ENCODE data around the gene CAPZA1.

Gene CAPZA1

GRCh38 chr1:112701227-112702066, 81.8 kb downstream of the CAPZA1 start:
- Histone ChIP-seq H2AFZ (ENCODE audit: low read depth, low read length) (no peak overlapping the region), H4K20me1 (ENCODE audit: insufficient read depth, low read length) (no peaks in the 10 kb centered on the region), H3K9me3 (ENCODE audit: insufficient read depth, low read length) (no peaks in the 10 kb centered on the region), H3K27ac (ENCODE audit: low read length) (no peak overlapping the region), H3K79me2 (ENCODE audit: low read length) (no peaks in the 10 kb centered on the region), H3K4me3 (ENCODE audit: low read length) (no peak overlapping the region), H3K9ac (ENCODE audit: low read length) (no peak overlapping the region), H3K4me2 (ENCODE audit: low read length) (no peak overlapping the region), H3K4me1 (ENCODE audit: low read length) (peaks cover 19% of the 10 kb centered on the region), H3K27me3 (ENCODE audit: low read depth, low read length) (no peaks in the 10 kb centered on the region), H3K36me3 (replicated peaks; ENCODE audit: low read depth, low read length) (no peaks in the 10 kb centered on the region)
- TF ChIP-seq CTCF (IDR thresholded peaks at IDR 0.05; ENCODE audit: low read depth, low read length) (no peak), EZH2phosphoT487 (IDR thresholded peaks at IDR 0.05; ENCODE audit: low read depth) (no peak)

- Histone ChIP-seq H3K9me3 (ENCODE audit: insufficient read depth, low read length) (no peaks in the 10 kb centered on the region), H4K20me1 (ENCODE audit: insufficient read depth, low read length) (no peaks in the 10 kb centered on the region), H3K9ac (ENCODE audit: low read length) (no peak overlapping the region), H3K4me3 (ENCODE audit: low read length) (no peak overlapping the region), H3K36me3 (replicated peaks; ENCODE audit: low read depth, low read length) (no peaks in the 10 kb centered on the region), H3K79me2 (ENCODE audit: low read length) (no peaks in the 10 kb centered on the region), H3K27ac (ENCODE audit: low read length) (no peak overlapping the region), H3K27me3 (ENCODE audit: low read depth, low read length) (no peaks in the 10 kb centered on the region), H2AFZ (ENCODE audit: low read depth, low read length) (no peak overlapping the region), H3K4me1 (ENCODE audit: low read length) (peaks cover 21% of the 10 kb centered on the region), H3K4me2 (ENCODE audit: low read length) (no peak overlapping the region)
- TF ChIP-seq EZH2phosphoT487 (IDR thresholded peaks at IDR 0.05; ENCODE audit: low read depth) (no peak), CTCF (IDR thresholded peaks at IDR 0.05; ENCODE audit: low read depth, low read length) (no peak)
Observed at GRCh38 chr1:112702067-112702395, 82.4 kb downstream of the CAPZA1 start.

- Histone ChIP-seq H2AFZ (ENCODE audit: low read depth, low read length) (no peak overlapping the region), H3K4me3 (ENCODE audit: low read length) (no peak overlapping the region), H3K4me1 (ENCODE audit: low read length) (peaks cover 21% of the 10 kb centered on the region), H4K20me1 (ENCODE audit: insufficient read depth, low read length) (no peaks in the 10 kb centered on the region), H3K79me2 (ENCODE audit: low read length) (no peaks in the 10 kb centered on the region), H3K36me3 (replicated peaks; ENCODE audit: low read depth, low read length) (no peaks in the 10 kb centered on the region), H3K4me2 (ENCODE audit: low read length) (no peak overlapping the region), H3K27me3 (ENCODE audit: low read depth, low read length) (no peaks in the 10 kb centered on the region), H3K9me3 (ENCODE audit: insufficient read depth, low read length) (no peaks in the 10 kb centered on the region), H3K27ac (ENCODE audit: low read length) (no peak overlapping the region), H3K9ac (ENCODE audit: low read length) (no peak overlapping the region)
- no peak for TF ChIP-seq EZH2phosphoT487 (IDR thresholded peaks at IDR 0.05; ENCODE audit: low read depth)
- no peak for TF ChIP-seq CTCF (IDR thresholded peaks at IDR 0.05; ENCODE audit: low read depth, low read length)
Observed at GRCh38 chr1:112702420-112703261, 83.0 kb downstream of the CAPZA1 start.

- Histone ChIP-seq H3K27ac (ENCODE audit: low read length) (no peak overlapping the region), H3K4me2 (ENCODE audit: low read length) (no peak overlapping the region), H4K20me1 (ENCODE audit: insufficient read depth, low read length) (no peaks in the 10 kb centered on the region), H3K36me3 (replicated peaks; ENCODE audit: low read depth, low read length) (no peaks in the 10 kb centered on the region), H3K9me3 (ENCODE audit: insufficient read depth, low read length) (no peaks in the 10 kb centered on the region), H2AFZ (ENCODE audit: low read depth, low read length) (no peak overlapping the region), H3K9ac (ENCODE audit: low read length) (no peak overlapping the region), H3K4me3 (ENCODE audit: low read length) (no peak overlapping the region), H3K27me3 (ENCODE audit: low read depth, low read length) (no peaks in the 10 kb centered on the region), H3K4me1 (ENCODE audit: low read length) (peaks cover 21% of the 10 kb centered on the region), H3K79me2 (ENCODE audit: low read length) (no peaks in the 10 kb centered on the region)
- TF ChIP-seq EZH2phosphoT487 (IDR thresholded peaks at IDR 0.05; ENCODE audit: low read depth) = no peak
- no peak for TF ChIP-seq CTCF (IDR thresholded peaks at IDR 0.05; ENCODE audit: low read depth, low read length)
Observed at GRCh38 chr1:112703706-112704105, 84.1 kb downstream of the CAPZA1 start.

Data from OCI-LY3 (cell line).